ENCODE data around the gene DCBLD1.

Gene DCBLD1

DNA sequence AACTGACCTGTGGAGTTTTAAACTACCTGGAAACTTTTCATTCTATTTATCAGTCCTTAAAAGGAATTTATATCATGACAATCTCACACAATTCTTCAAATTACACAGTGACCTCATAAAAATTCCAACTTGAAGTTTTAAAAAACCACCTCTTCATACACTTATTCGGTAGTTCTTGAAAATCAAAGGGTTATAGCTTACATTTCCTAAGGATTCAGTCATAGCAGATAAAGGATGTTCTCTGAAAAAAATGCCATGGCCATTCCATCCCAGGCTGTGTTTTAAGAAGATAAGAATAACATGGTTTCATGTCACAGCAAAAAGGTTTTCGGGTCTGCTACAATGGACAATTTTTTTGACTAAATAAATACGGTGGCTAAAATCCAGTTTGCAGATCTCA lies 78.7 kb downstream of the DCBLD1 start:
- DNase-seq: no peak

DNA sequence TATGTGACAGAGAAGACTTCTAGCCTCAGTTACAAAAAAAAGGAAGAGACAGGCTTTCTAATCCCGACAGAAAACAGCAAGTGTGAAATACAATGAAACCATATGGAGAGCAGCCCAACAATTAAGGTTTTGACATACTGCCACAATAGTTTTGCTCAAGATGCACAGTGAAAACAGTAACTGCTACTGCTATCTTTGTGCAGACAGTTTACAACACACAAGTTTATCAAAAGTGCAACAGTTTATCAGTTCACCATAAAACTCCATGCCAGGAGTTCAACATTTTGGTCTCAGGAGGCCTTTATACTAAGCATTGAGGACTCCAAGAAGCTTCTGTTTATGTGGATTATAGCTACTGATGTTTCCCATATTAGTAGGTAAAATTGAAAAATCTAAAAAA lies 82.2 kb downstream of the DCBLD1 start:
- DNase-seq: no peak

DNA sequence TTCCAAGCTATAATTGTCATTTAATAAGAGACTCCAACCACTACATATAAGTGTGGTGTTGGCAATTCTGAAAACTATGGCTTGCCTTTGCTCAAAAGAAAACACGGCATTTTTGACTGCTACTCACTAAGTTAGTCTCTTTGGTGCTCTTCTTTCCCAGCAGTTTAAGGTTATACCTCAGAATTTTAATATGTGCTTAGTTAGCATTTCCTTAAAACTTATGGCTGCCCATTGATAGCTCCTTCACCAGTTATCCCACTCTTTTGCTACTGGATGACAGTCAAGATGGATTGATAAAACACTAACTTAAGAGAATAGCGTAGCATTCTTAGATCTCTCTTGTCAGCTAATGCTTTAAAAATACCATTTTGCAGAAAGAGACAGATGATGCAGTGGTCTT lies 85.8 kb downstream of the DCBLD1 start:
- DNase-seq: no peak

DNA sequence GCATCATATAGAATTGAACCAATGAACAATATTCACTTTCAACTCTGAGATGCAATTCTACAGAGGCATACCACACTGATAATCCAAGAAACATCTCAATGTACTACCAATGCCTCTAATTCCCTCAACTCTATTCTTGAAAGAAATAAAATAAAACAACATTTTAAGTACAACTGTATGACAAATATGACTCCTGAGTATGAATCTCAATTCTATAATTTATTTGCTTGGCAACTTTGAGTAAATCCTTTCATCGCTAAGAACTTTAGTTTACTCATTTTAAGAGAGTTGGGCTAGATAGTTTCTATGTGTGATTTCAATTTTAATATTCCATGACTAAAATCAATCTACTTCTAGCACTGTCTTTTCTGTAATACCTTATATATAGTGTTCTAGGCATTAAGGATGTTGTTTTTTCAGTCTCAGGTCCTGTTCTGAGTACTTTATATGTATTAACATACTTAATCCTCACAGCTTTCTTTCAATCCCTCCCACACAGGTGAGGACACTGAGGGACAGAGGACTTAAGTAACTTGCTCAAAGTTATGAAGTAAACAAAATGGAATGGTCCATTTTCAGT lies 86.4 kb downstream of the DCBLD1 start:
- DNase-seq: no peak

DNA sequence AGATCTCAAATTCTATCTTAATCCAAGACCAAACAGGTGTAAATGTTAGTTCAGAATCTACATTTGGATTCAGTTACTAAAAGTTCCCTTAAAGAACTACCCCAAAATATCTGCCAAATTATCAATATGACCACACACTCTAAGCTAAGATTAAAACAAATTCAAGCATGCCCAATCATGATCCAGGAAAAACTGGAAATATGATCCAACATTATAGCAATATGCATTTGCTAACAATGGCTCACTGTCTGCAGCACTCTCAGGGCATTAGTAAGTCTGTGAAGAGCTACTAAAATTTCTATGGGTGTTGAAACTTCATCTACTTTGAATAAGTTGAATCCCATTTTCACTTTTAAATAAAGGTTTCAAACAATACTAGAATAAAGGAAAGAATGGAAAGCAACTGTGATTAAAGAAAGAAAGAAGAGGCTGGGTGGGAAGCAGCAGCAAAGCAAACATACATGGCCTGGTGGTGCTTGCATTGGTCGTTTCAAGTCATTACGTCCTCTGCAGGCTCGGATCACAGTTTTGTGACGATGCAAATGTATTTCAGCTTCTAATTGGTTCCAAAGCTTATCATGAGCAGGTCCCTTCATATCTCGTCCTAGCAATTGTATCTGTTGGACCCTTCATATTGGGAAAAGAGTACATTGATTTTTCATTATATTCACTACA lies 90.7 kb downstream of the DCBLD1 start:
- DNase-seq: no peak

DNA sequence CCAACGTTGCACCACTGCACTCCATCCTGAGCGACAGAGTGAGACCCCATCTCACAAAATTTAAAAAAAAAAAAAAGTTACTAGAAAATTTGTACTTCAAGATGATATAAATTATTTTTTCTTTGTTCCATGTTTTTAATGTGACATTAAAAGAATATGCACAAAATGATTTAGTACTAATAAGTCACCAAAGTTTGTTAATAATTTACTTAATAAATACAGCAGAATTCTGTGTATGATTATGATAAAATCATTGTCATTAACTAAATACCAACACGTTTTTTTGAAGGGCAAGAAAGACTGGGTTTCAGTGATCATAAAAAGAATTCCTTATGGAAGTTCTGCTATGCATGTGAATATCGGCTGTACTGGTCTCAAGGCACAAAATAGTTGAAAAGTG lies 91.7 kb downstream of the DCBLD1 start:
- no peak for DNase-seq

DNA sequence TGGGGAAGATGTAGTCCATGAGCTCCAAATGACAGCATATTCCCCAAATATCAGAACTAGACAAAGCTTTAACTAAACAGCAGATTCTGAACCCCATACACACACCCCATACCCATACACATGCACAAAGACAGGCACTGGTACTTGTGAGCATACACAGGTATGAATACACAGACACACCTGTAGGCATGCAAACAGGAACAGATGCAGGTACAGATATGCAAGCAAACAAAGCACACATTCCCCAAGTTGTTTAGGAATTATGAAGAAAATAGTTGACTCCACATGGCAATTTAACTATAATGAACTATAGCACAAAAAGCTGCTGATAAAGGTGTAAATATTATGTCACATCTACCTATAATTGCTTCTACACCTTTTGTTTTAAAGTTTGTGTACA lies 103.2 kb downstream of the DCBLD1 start:
- no peak for DNase-seq

DNA sequence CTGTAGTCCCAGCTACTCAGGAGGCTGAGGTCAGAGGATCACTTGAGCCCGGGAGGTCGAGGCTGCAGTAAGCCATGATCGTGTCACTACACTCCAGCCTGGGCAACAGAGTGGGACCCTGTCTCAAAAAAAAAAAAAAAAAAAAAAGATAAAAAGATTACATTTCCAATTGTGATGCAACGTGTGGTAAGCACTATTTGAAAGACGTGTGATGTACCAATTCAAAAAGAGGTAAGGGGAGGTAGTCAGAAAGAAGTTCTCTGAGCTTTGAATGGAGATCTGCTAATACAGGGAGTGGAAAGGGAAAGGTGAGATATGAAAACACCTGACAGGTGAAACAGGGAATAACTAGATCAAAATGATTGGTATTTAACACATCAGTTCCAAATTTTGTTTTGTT lies 108.0 kb downstream of the DCBLD1 start:
- no peak for DNase-seq

DNA sequence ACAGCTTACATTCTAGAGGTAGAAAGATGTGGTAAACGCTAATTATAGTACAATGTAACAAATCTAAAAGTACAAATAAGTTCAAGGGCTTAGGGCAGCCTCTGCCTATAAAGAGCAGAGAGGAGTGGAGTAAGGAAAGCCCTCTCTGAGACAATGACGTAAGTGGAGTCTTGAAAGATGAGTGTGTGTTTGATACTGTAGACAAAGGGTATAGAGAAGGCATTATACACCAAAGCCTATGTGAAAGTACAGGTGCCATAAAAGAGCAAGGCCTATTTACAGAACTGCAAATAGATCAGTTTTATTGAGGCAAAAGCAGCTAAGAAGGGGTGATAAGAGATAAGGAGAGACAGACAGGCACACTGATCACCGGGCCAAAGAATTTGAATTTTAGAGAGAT lies 108.9 kb downstream of the DCBLD1 start:
- DNase-seq: no peak

DNA sequence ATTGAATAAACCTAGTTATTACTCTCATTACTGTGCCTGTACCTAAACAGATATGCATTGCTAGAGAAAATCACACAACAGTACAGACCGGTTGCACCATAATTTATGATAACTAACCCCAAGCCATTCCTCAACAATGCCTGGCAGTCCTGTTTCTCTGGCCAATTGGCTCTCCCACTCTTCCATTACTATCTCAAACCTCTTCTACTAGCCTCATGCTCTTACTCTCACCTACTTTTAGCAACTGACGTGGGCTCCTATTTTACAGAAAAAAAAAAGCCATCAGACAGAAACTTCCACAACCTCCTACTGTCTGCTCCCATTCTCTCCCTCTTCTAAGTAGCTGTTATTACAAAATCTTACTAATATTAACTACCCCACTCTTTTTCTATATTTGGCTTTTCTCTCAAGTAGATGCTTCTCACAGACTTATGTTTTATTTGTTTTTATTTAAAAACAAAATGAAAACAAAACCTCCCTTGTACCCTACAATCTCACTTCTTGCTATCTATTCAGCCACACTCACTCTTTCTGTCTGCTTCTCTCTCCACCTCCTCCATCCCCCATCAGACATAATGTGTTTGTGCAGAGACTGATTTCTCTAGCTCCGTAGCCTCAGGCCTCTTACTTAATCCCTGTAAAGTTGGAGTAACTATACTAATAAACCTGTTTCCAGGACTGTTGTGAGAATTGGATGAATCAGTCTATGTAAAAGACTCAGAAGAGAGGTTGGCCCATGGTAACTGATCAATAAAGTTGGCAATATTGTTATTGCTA lies 110.7 kb downstream of the DCBLD1 start:
- DNase-seq: no peak

DNA sequence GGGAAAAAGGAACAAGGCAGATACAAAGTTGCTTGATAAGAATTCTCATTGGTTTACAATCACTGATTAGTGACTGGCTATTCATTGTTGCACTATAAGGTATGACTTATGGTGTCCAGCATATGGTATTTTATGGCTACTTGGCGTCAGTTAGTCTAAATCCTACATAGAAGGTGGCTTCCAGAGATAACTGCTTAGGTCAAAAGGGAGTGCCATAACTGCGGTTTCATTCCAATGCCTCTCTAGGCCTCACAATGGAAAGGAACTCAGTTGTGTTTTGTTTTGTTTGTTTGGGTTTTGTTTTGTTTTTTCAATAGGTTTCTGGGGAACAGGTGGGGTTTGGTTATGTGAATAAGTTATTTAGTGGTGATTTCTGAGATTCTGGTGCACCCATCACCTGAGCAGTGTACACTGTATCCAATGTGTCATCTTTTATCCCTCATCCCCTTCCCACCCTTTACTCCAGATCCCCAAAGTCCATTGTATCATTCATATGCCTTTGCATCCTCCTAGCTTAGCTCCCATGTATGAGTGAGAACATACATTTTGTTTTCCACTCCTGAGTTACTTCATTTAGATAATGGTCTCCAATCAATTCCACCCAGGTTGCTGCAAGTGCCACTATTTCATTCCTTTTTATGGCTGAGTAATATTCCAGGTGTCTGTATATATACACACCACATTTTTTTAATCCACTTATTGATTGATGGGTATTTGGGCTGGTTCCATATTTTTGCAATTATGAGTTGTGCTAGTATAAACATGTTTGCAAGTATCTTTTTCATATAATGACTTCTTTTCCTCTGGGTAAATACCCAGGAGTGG lies 112.8 kb downstream of the DCBLD1 start:
- no peak for DNase-seq

DNA sequence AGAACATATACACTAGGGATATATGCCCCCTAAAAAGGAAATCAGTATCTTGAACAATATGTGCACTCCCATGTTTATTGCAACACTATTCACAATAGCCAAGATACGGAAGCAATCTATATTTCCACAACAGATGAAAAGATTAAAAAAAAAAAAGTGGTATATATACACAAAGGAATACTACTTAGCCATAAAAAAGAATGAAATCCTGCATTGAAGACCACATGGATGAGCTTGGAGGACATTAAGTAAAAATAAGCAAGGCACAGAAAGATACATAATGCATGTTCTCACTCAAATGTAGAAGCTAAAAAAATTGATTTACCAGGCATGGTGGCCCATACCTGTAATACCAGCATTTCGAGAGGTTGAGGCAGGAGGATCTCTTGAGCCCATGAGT lies 115.3 kb downstream of the DCBLD1 start:
- DNase-seq: no peak

Data from activated effector memory CD4-positive, alpha-beta T cell treated with Interleukin-2 at 50 U/mL for 16 hours (primary cell).